HepG2 (cell line): ENCODE measurements around the gene LAMTOR1. TPM values are rescaled to one million over a fixed set of nuclear protein-coding genes. Genes with fewer than 3 reads are reported as not detected.

ENCODE experiments used
- ATRX ChIP-seq: sonication (generic); formaldehyde crosslinking; IDR thresholded peaks from 2 replicates; pipeline ENCODE4 v1.4.0; 2020; ENCODE audit warnings: missing genetic modification reagents, borderline replicate concordance
- EP300 ChIP-seq, 3 experiments: sonication (generic) in 1 of 3; formaldehyde crosslinking in 1 of 3; IDR thresholded peaks; 2 replicates each; pipeline versions ENCODE4 v1.5.1 to v1.6.1; 2011 to 2020; ENCODE audit warnings: low read depth in 2 of 3, low read length in 2 of 3, borderline replicate concordance in 1 of 3, improper control_type of control experiment in 1 of 3, mild to moderate bottlenecking in 1 of 3, missing genetic modification reagents in 1 of 3, moderate library complexity in 1 of 3
- HOXA5 ChIP-seq: sonication (generic); formaldehyde crosslinking; IDR thresholded peaks from 2 replicates; pipeline ENCODE4 v1.4.0; 2020; ENCODE audit warnings: missing genetic modification reagents
- IRF9 ChIP-seq: sonication (generic); formaldehyde crosslinking; IDR thresholded peaks from 2 replicates; pipeline ENCODE4 v1.8.0; 2022; ENCODE audit warnings: missing genetic modification reagents, mild to moderate bottlenecking, borderline replicate concordance
- KDM5B ChIP-seq: sonication (generic); formaldehyde crosslinking; IDR thresholded peaks from 2 replicates; pipeline ENCODE4 v1.4.0; 2020; ENCODE audit warnings: missing genetic modification reagents, mild to moderate bottlenecking, borderline replicate concordance
- KLF13 ChIP-seq: sonication (generic); formaldehyde crosslinking; IDR thresholded peaks from 2 replicates; pipeline ENCODE4 v1.4.0; 2020; ENCODE audit warnings: mild to moderate bottlenecking, missing genetic modification reagents
- PAF1 ChIP-seq: IDR thresholded peaks from 2 replicates; pipeline ENCODE4 v1.6.1; 2016; ENCODE audit warnings: missing genetic modification reagents, missing compliant biosample characterization
- SCMH1 ChIP-seq: sonication (generic); formaldehyde crosslinking; IDR thresholded peaks from 2 replicates; pipeline ENCODE4 v1.9.0; 2021; ENCODE audit warnings: missing genetic modification reagents, mild to moderate bottlenecking, borderline replicate concordance
- SMYD3 ChIP-seq: sonication (generic); formaldehyde crosslinking; IDR thresholded peaks from 2 replicates; pipeline ENCODE4 v1.8.1; 2023; ENCODE audit warnings: mild to moderate bottlenecking, missing genetic modification reagents
- TCF7L2 ChIP-seq: IDR thresholded peaks from 2 replicates; pipeline ENCODE4 v1.6.1; 2011; ENCODE audit warnings: mild to moderate bottlenecking, low read depth, low read length, moderate library complexity
- TEAD2 ChIP-seq: sonication (generic); formaldehyde crosslinking; IDR thresholded peaks from 2 replicates; pipeline ENCODE4 v1.9.0; 2021; ENCODE audit warnings: missing genetic modification reagents
- U2AF2 ChIP-seq: fragments of 200-400 bp; formaldehyde crosslinking; IDR thresholded peaks from 2 replicates; pipeline ENCODE4 v1.6.1; 2017; ENCODE audit warnings: low read depth, mild to moderate bottlenecking, low read length
- YEATS4 ChIP-seq: sonication (generic); formaldehyde crosslinking; IDR thresholded peaks from 2 replicates; pipeline ENCODE4 v1.4.0; 2020; ENCODE audit warnings: missing genetic modification reagents, borderline replicate concordance
- ZHX2 ChIP-seq, 2 experiments: sonication (generic) in 1 of 2; formaldehyde crosslinking in 1 of 2; IDR thresholded peaks; 2 replicates each; pipeline versions ENCODE4 v1.6.1 to v1.9.0; 2014 to 2022; ENCODE audit warnings: antibody characterized with exemption in 1 of 2, borderline replicate concordance in 1 of 2, inconsistent platforms in 1 of 2, low read depth in 1 of 2, missing genetic modification reagents in 1 of 2
- ZMAT5 ChIP-seq: sonication (generic); formaldehyde crosslinking; IDR thresholded peaks from 2 replicates; pipeline ENCODE4 v1.5.0; 2020; ENCODE audit warnings: mild to moderate bottlenecking, low read depth, missing genetic modification reagents, borderline replicate concordance
- ZNF3 ChIP-seq: IDR thresholded peaks from 2 replicates; pipeline ENCODE4 v1.7.0; 2017; ENCODE audit warnings: inconsistent platforms
- ZNF383 ChIP-seq: sonication (generic); formaldehyde crosslinking; IDR thresholded peaks from 2 replicates; pipeline ENCODE4 v1.4.0; 2020; ENCODE audit warnings: missing genetic modification reagents, mild to moderate bottlenecking, borderline replicate concordance
- ZNF720 ChIP-seq: sonication (generic); formaldehyde crosslinking; IDR thresholded peaks from 2 replicates; pipeline ENCODE4 v1.4.0; 2020; ENCODE audit warnings: missing genetic modification reagents
- ZNF777 ChIP-seq: sonication (generic); formaldehyde crosslinking; IDR thresholded peaks from 2 replicates; pipeline ENCODE4 v1.4.0; 2020; ENCODE audit warnings: missing genetic modification reagents
- ZNF891 ChIP-seq: sonication (generic); formaldehyde crosslinking; IDR thresholded peaks from 2 replicates; pipeline ENCODE4 v1.5.0; 2020; ENCODE audit warnings: mild to moderate bottlenecking, missing genetic modification reagents
- polyA plus RNA-seq, 8 experiments: library from polyadenylated mRNA; depleted of rRNA in 3 of 8; stranded (reverse) in 7 of 8; unstranded in 1 of 8; fragments of >200 nt; fragmentation: Illumina TruSeq in 4 of 8; extraction: Trizol in 4 of 8; gene quantifications; 2 replicates each; pipeline versions ENCODE4 v1.2.1 to v1.2.3, GENCODE V29; 2011 to 2016; ENCODE audit warnings: low read depth in 4 of 8, missing spikeins in 1 of 8, mixed read lengths in 1 of 8; ENCODE audit not compliant: insufficient read depth in 1 of 8
- total RNA-seq, 5 experiments: library from RNA; depleted of rRNA; stranded (reverse); fragments of >200 nt; fragmentation: Illumina TruSeq; extraction: Trizol; gene quantifications; 2 replicates each; pipeline ENCODE4 v1.2.3, GENCODE V29; 2016; ENCODE audit warnings: low read depth in 1 of 5

The LAMTOR1 gene
- total and polyA plus RNA-seq, 2 of the 13 experiments (the other 11 are each of a cell fraction or from before 2014, with no cell fraction given) = 60.4 to 66.0 TPM

GRCh38 chr11:72080326-72081183 lies 22.5 kb downstream of the LAMTOR1 start, which contains the start of the genes LRRC51 and NUMA1 (continued):
- TF ChIP-seq ZMAT5 (CRISPR knock-in tag) (no peak), ZNF891 (CRISPR knock-in tag) (no peak), ATRX (CRISPR knock-in tag) (no peak), IRF9 (CRISPR knock-in tag) (no peak), YEATS4 (peak; percentile 62; the same call in 1 of the 2 replicates), ZHX2 (IDR thresholded peaks at IDR 0.05; ENCODE audit: low read depth) (peak; percentile 95), ZHX2 (CRISPR knock-in tag; IDR thresholded peaks at IDR 0.05; ENCODE audit: borderline replicate concordance) (no peak), PAF1 (CRISPR knock-in tag) (no peak), KDM5B (CRISPR knock-in tag) (peak; percentile 18; the same call in 1 of the 2 replicates), ZNF720 (CRISPR knock-in tag) (no peak), U2AF2 (peak; percentile 82; the same call in 1 of the 2 replicates), EP300 (IDR thresholded peaks at IDR 0.05; ENCODE audit: low read depth in 2 of 2, low read length in 2 of 2) (0 out of 4 replicates have a peak, but pooled peaks have one; percentile 8 to 20), EP300 (CRISPR knock-in tag; IDR thresholded peaks at IDR 0.05; ENCODE audit: borderline replicate concordance) (no peak; the same call in 1 of the 2 replicates), SCMH1 (CRISPR knock-in tag) (no peak), KLF13 (CRISPR knock-in tag) (no peak), HOXA5 (CRISPR knock-in tag) (peak; percentile 37; the same call in 1 of the 2 replicates), ZNF383 (CRISPR knock-in tag) (no peak), ZNF3 (CRISPR knock-in tag) (no peak), TEAD2 (no peak), ZNF777 (CRISPR knock-in tag) (no peak), SMYD3 (CRISPR knock-in tag) (no peak), TCF7L2 (no peak)
